Mucosa of descending colon (tissue), 3 donors: ENCODE measurements around the gene CAPN5. TPM values are rescaled to one million over a fixed set of nuclear protein-coding genes. Genes with fewer than 3 reads are reported as not detected.

ENCODE experiments used
- ATAC-seq: fragments of 200-7000 bp; cut with Tn5 transposase; one replicate; pipeline ENCODE4 v1.9.1; 2020; ENCODE audit warnings: mild to moderate bottlenecking, moderate library complexity
- DNase-seq, 3 donors: peaks; one replicate each; pipeline ENCODE4 v3.0.0-alpha.2; 2020
- H3K36me3 ChIP-seq: fragments of 200-600 bp; one replicate; pipeline ENCODE4 v1.8.0; 2021; ENCODE audit warnings: low read depth, mild to moderate bottlenecking
- H3K4me1 ChIP-seq: fragments of 200-600 bp; one replicate; pipeline ENCODE4 v1.8.0; 2021; ENCODE audit warnings: low read depth, mild to moderate bottlenecking
- H3K4me3 ChIP-seq: fragments of 200-600 bp; one replicate; pipeline ENCODE4 v1.8.0; 2021; ENCODE audit warnings: mild to moderate bottlenecking
- H3K9me3 ChIP-seq: fragments of 200-600 bp; one replicate; pipeline ENCODE4 v1.8.0; 2021; ENCODE audit warnings: mild to moderate bottlenecking
- intact Hi-C, 2 donors: fragments of 100-400 bp; cut with DNase I in 1 of 2; cut with micrococcal nuclease in 1 of 2; formaldehyde crosslinking; loops; one replicate each; pipeline versions ENCODE4 v1.11.0 to v1.11.1; 2022; cut with DNase I, micrococcal nuclease
- total RNA-seq, 3 donors: library from RNA; stranded (reverse); fragmentation: NEBNext Ultra II Directional in 2 of 3; extraction: Animal tissue kit (Norgen Biotek cat#: 25700) in 2 of 3; gene quantifications; one replicate each; pipeline versions ENCODE4 v1.2.1 to v1.2.4, GENCODE V29; 2021 to 2023
- TF ChIP-seq, protein P1 (sequence below): fragments of 200-600 bp; IDR thresholded peaks from one replicate; pipeline ENCODE4 v1.8.0; 2022; ENCODE audit warnings: antibody characterized with exemption, mild to moderate bottlenecking
- donor health status: DM: no; HTN: no; CAD: no; lungs with moderate emphysema.
- donor health status: DM: no; HTN: no; CAD: no.
- donor health status: DM: no; HTN: yes; CAD: no.

Gene CAPN5
- total RNA-seq, 3 donors from 2014 or later, result 142 to 351 (median 253) TPM

DNA sequence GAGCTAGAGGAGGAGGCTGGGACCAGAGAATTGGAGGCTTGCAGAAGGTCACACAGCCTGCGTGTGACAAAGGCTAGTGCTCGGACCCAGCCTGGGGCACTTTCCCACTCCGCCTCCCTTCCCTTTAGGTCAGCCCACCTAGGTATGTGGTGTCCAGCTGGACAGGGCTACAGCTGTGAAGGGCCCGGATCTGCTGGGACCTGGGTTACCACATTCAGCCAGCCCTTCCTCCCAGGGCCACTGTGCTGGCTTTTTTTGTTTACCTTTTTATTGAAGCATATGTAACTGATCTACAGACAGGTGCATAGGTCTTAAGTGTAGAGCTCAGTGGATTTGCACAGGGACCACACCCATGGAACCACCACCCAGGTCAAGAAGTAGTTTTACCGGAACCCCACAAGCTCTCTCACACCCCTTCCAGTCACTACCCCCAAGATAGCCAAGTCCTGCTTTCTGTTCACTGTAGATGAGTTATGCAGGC lies 8.7 kb downstream of the CAPN5 start:
- TF ChIP-seq, protein P1, sequence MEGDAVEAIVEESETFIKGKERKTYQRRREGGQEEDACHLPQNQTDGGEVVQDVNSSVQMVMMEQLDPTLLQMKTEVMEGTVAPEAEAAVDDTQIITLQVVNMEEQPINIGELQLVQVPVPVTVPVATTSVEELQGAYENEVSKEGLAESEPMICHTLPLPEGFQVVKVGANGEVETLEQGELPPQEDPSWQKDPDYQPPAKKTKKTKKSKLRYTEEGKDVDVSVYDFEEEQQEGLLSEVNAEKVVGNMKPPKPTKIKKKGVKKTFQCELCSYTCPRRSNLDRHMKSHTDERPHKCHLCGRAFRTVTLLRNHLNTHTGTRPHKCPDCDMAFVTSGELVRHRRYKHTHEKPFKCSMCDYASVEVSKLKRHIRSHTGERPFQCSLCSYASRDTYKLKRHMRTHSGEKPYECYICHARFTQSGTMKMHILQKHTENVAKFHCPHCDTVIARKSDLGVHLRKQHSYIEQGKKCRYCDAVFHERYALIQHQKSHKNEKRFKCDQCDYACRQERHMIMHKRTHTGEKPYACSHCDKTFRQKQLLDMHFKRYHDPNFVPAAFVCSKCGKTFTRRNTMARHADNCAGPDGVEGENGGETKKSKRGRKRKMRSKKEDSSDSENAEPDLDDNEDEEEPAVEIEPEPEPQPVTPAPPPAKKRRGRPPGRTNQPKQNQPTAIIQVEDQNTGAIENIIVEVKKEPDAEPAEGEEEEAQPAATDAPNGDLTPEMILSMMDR, result no peak
- intact Hi-C loops, result no loop called here

DNA sequence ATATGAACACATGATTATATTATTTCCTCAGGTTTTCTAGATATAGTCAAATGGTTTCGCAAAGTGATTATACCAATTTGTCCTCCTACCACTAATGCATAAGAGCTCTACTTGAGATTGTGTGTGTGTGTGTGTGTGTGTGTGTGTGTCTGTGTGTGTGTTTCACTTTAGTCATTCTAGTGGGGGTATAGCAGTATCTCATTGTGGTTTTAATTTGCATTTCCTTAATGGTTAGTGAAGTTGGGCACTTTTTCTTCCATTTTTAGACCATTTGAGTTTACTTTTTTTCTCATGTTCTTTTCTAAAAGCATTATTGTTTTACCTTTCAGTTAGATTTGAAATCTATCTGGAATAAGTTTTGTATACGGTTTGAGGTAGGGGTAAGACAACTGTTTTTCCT lies 12.9 kb downstream of the CAPN5 start:
- no peak for DNase-seq
- Histone ChIP-seq H3K4me1 (peaks cover 60% of the 10 kb centered on the region), H3K4me3 (no peak overlapping the region), H3K9me3 (no peaks in the 10 kb centered on the region), H3K36me3 (no peaks in the 10 kb centered on the region)
- TF ChIP-seq, protein P1, result no peak
- intact Hi-C loops, result no loop called here
- no peak for ATAC-seq

More for the DNA sequence above, 8.7 kb downstream of the CAPN5 start:
- Histone ChIP-seq H3K36me3 (no peaks in the 10 kb centered on the region), H3K4me3 (no peak overlapping the region), H3K9me3 (no peaks in the 10 kb centered on the region), H3K4me1 (peaks cover 64% of the 10 kb centered on the region)
- ATAC-seq (peak; percentile 75), DNase-seq (peak; percentile 70 to 85 (median 71))

DNA sequence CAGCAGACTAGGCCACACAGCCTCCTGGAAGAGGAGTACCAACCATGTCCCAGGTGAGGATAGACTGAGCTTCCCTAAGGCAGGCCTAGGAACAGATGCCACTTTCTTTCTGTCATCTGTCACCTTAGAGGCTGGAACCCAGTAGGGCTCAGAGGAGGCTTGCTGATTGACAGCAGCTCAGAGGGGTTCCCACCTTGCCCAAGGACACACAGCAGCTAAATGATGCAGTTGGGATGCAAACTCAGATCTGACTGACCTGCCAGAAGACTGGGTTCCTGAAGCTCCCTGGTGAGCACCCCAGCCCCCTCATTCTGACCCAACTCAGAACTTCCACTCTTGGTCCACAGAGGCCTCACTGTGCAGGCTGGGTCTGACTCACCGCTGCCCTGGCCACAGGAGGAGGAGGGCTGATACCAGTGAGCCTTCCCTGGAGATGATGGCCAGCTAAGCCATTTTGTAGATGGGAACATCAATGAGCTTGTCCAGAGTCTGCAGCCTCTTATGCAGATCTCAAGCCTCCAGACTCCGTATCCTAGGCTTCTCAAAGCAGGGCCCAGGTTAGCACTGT lies 14.0 kb downstream of the CAPN5 start:
- TF ChIP-seq, protein P1, result no peak
- Histone ChIP-seq H3K4me3 (no peak overlapping the region), H3K9me3 (no peaks in the 10 kb centered on the region), H3K36me3 (no peaks in the 10 kb centered on the region), H3K4me1 (peaks cover 62% of the 10 kb centered on the region)
- DNase-seq (peak in 1 of 3 donors; percentile 17), ATAC-seq (no peak)
- intact Hi-C loops, result no loop called here

DNA sequence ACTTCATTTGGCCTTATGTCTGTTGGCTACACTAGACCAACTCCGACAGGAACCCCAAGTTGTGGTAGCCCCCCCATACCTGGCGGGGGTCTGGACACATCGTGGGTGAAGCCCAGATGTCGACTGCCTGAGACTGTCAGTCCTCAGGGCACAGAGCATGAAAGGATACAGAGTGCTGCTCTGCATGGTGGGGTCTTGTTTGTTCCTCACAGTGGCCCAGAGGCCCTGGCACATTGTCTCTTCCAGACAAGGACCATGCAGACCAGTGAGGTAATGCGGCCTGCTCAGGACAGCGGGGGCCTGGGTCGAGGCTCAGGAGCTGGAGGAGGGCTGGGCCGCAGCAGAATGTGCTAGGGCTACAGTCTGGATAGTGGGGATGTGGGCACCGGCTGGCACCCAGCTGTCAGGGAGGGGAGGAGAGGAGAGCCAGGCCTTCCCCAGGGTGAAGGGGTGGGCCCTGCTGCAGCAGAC lies 14.6 kb downstream of the CAPN5 start:
- ATAC-seq (no peak), DNase-seq (peak in 1 of 3 donors; percentile 28)
- TF ChIP-seq, protein P1, result no peak
- intact Hi-C loops, result no loop called here
- Histone ChIP-seq H3K36me3 (no peaks in the 10 kb centered on the region), H3K4me1 (peaks cover 63% of the 10 kb centered on the region), H3K9me3 (no peaks in the 10 kb centered on the region), H3K4me3 (no peak overlapping the region)

DNA sequence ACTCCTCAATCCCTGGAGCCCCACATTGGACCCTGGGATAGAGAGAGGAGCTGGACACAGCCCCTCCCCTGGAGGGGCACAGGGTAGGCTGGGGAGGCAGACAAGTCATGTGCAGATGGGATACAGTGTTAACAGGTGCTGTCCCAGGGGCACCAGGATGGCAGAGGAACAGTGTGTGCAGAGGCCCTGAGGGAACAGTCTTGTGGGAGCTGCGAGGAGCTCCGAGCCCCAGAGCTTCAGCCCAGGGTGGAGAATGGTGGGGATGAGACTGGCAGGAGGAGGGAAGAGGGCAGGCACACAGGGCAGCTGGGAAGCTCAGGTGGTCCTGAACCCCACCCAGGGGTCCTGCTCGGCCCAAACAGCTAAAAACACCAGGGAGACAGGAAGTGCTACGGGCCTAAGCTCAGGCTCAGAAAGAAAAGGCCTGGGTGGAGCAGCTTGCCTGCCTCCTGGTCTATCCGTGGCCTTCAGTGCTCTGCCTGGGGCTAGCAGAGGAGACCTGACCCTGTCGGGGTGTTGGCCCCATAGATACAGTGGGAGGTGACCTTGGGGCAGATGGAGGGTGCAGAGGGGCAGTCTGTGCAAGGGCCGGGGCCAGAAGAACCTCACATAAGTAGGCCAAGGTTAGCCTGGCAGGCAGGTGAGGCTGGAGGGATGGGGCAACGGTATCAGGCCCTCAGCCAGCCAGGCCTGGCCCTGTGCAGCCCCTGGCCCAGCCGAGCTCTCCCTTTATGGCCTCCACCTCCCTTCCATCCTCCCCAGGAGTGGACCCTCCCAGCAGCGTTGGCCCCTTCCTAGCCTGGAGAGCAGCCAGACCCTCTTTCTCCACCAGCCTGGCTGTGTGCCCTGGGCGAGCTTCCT lies 15.4 kb downstream of the CAPN5 start:
- H3K4me3 ChIP-seq, result no peak overlapping the region
- DNase-seq (peak in 2 of 3 donors; percentile 50 to 54), ATAC-seq (peak; percentile 28)
- peaks cover 65% of the 10 kb centered on the region for H3K4me1 ChIP-seq
- no peaks in the 10 kb centered on the region for H3K36me3 ChIP-seq
- no peaks in the 10 kb centered on the region for H3K9me3 ChIP-seq
- TF ChIP-seq, protein P1, result no peak
- intact Hi-C loops, result no loop called here
